CD4-positive, alpha-beta T cell treated with Interleukin-17A for 1 hour (primary cell): ENCODE measurements around the gene DNMBP.
A peak's percentile ranks its signal among the peaks of the same experiment; 100 is the strongest.
"Not testable (repeated sequence)": the region's sequence is repeated elsewhere in the genome, so short reads cannot be mapped to it uniquely, and the experiment has no call there.

Experiments
- DNase-seq: peaks from one replicate; pipeline ENCODE4 v3.0.0-alpha.2; 2020

Gene DNMBP

GRCh38 chr10:99912041-99912440 lies 97.7 kb downstream of the DNMBP start:
- DNase-seq, result no peak

DNA sequence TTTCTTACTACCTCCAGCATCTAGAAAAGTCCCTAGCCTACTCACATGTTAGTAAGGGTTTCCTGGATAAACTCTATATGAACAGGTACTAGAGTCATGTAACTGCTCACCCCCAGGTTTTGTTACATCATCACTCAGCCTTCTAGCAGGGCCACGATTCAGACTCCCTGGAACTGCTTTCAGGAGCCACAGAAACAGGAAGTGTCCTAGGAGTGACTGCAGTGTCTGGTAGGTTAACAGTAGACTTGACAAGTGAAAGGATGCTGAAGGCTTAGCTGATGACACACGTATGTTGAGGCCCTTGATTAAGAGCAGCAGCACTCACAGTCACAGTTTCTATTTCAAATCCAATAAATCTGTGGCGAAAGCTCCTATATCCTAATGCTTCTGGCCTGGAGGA lies 101.2 kb downstream of the DNMBP start:
- no peak for DNase-seq

DNA sequence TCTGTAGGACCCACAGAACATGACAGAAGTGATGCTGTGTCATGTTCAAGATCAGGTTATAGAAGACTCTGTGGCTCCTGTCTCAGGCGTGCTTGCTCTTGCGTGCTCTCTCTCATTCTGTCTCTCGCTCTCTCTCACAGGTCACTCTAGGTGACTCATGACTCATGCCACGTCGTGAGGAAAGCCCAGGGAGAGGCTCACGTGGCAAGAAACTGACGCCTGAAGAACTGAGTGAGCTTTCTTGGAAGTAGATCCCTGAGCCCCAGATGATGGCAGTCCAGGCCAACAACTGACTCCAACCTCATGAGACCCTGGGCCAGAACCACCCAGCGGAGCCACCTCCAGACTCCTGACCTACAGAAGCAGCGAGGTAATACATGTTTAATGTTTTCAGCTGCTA lies 103.3 kb downstream of the DNMBP start:
- no peak for DNase-seq

DNA sequence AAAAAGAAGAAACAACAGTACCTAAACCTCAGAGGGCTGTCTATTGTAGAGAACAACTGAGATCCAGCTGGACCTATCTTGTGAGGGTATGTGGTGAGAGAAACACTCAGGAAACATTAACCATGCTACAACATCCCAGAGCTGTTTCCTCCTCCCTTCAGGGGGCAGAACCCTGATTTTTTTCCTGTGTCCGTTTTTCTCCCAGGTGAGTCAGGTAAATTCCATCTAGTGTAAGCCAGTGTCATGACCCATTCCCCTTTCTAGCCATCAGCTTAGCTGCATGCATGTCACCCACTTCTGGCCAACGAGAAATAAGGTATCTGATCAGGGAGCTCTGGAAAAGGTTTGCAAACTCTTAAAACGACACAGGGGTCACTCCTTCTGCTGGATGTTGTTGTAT lies 103.8 kb downstream of the DNMBP start:
- no peak for DNase-seq

GRCh38 chr10:99895867-99896266 lies 113.9 kb downstream of the DNMBP start:
- DNase-seq, result no peak

DNA sequence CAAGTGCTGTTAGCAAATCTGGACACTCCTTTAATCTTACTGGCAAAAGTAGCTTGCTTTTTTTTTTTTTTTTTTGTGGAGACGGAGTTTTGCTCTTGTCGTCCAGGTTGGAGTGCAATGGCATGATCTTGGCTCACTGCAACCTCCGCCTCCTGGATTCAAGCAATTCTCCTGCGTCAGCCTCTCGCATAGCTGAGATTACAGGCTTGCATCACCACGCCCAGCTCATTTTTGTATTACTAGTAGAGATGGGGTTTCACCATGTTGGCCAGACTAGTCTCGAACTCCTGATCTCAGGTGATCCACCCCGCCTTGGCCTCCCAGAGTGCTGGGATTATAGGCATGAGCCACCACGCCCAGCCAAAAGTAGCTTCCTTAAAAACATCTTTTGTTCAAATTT lies 114.7 kb downstream of the DNMBP start:
- DNase-seq, result not testable (repeated sequence)

GRCh38 chr10:99894613-99895012 lies 115.1 kb downstream of the DNMBP start:
- DNase-seq, result no peak

GRCh38 chr10:99888622-99889021 lies 121.1 kb downstream of the DNMBP start:
- no peak for DNase-seq

DNA sequence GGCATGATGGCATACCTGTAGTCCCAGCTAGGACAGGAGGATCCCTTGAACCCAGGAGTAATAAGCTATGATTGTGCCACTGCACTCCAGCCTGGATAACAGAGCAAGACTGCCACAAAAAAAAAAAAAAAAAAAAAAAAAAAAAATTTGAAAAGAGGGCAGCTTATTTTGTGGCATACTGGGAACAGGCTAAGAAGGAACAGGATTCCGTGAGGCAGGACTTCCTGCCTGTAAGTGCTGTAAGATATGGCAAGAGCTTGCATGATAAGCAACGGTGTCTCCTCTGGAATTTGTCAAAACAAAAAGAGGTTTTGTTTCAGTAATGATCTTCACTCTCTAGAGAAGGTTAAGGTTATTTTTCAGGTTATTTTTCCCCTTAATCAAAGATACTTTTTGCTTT lies 126.2 kb downstream of the DNMBP start:
- DNase-seq, result no peak

DNA sequence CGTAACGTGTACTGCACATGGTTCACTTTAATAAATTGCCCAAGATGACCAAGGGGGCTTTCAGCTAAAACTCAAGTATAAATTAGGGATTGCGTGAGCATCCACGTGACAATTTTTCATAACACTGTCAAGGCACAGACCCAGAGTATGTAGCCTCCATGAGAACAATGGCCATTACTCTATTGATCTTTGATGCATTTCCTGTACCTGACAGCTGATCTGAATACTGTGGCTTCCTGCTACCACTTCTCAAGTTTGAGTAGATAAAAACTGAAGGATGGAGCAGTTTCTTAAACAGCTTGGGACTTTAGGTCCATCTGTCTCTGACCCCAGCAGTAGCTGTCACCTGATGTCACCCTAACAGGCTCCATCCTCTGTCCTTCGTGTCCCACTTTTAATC lies 128.4 kb downstream of the DNMBP start:
- DNase-seq, result no peak

- no peak for DNase-seq
Measured at GRCh38 chr10:99880080-99880835, 129.5 kb downstream of the DNMBP start.

GRCh38 chr10:99875473-99875872 lies 134.3 kb downstream of the DNMBP start:
- DNase-seq, result no peak

- DNase-seq, result no peak
Measured at GRCh38 chr10:99874341-99875085, 135.2 kb downstream of the DNMBP start.

GRCh38 chr10:99873846-99874245 lies 135.9 kb downstream of the DNMBP start:
- DNase-seq, result no peak

GRCh38 chr10:99872367-99873162 lies 137.2 kb downstream of the DNMBP start:
- DNase-seq, result no peak

DNA sequence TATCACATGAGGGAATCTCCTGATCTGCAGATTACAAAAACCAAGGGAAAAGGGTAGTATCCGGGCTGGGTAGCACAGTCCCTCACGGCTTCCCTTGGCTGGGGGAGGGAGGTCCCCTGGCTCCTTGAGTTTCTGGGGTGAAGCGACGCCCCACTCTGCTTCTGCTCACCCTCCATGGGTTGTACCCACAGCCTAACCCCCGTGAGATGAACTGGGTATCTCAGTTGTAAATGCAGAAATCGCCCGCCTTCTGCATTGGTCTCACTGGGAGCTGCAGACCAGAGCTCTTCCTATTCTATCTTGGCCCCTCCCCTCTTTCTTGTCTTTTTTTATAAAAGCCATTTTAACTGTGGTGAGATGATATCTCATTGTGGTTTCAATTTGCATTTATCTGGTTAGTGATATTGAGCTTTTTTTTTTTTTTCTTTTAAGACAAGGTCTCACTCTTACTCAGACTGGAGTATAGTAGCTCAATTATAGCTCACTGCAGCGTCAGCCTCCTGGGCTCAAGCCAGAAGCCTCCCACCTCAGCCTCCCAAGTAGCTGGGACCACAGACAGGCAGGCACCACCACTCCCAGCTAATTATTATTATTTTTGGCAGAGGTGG lies 139.5 kb downstream of the DNMBP start:
- peak; percentile 70 for DNase-seq

GRCh38 chr10:99869581-99870122 lies 140.1 kb downstream of the DNMBP start:
- no peak for DNase-seq

GRCh38 chr10:99867250-99867649 lies 142.5 kb downstream of the DNMBP start:
- DNase-seq, result not testable (repeated sequence)

- DNase-seq, result not testable (repeated sequence)
Measured at GRCh38 chr10:99863535-99864240, 146.1 kb downstream of the DNMBP start.

DNA sequence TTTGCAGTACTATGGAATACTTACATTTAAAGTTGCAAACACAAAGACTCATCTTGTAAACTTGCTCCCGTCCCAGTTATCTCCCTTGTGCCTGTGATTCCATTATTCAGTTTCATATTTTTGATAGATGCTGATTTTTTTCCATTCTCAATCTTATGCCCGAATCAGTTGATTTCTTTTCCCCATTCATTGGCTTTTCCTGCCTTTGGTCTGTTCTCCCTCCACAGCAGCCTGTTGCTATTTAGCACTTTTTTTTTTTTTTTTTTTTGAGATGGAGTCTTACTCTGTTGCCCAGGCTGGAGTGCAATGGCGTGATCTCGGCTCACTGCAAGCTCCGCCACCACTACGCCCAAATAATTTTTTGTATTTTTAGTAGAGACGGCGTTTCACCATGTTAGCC lies 149.3 kb downstream of the DNMBP start:
- DNase-seq, result no peak

DNA sequence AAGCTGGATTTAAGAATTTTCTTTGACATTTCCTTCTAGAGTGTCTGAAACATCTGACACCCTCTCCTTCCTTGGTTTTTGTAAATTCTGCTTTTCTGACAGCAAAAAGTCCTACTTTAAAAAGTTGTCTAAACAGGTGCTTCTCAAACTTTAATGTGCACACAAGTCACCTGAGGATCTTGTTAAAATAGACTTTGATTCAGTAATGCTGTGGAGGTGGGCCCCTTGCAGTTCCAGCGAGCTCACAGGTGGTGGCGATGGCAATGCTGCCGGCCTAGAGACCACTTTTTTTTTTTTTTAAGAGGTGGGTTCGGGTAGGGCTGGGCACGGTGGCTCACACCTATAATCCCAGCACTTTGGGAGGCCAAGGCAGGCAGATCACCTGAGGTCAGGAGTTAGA lies 150.2 kb downstream of the DNMBP start:
- no peak for DNase-seq

GRCh38 chr10:99858849-99859248 lies 150.9 kb downstream of the DNMBP start:
- DNase-seq, result no peak
